B cell (primary cell): ENCODE data around the gene CAB39L.

Experiments
- EZH2 ChIP-seq: IDR thresholded peaks from 2 replicates; pipeline ENCODE4 v1.6.1; 2012; ENCODE audit warnings: borderline replicate concordance, low read depth, mild to moderate bottlenecking, moderate library complexity, low read length; ENCODE audit not compliant: insufficient read depth, poor library complexity, severe bottlenecking
- TF ChIP-seq, protein P1 (sequence below): fragments of 200-600 bp; IDR thresholded peaks from one replicate; pipeline ENCODE4 v1.8.0; 2022; ENCODE audit warnings: antibody characterized with exemption, mild to moderate bottlenecking

DNA sequence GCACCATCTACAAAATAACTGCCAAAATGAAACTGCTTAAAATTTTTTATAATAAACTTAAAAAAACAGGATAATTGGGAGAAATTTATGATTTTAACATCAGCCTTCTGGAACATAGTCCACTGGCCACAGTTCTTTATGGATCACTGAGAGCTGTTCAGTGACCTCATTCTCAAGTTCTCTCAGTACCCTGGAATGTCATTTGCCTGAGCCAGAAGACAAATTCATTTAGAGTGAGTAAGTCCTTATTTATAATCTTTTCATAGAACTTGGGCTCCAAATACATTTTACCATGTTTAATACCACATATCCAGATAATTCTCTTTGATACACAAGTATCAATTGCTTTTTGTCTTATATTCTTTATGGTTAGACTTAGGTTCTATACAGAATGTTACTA, 87.6 kb downstream of the CAB39L start:
- TF ChIP-seq, protein P1, sequence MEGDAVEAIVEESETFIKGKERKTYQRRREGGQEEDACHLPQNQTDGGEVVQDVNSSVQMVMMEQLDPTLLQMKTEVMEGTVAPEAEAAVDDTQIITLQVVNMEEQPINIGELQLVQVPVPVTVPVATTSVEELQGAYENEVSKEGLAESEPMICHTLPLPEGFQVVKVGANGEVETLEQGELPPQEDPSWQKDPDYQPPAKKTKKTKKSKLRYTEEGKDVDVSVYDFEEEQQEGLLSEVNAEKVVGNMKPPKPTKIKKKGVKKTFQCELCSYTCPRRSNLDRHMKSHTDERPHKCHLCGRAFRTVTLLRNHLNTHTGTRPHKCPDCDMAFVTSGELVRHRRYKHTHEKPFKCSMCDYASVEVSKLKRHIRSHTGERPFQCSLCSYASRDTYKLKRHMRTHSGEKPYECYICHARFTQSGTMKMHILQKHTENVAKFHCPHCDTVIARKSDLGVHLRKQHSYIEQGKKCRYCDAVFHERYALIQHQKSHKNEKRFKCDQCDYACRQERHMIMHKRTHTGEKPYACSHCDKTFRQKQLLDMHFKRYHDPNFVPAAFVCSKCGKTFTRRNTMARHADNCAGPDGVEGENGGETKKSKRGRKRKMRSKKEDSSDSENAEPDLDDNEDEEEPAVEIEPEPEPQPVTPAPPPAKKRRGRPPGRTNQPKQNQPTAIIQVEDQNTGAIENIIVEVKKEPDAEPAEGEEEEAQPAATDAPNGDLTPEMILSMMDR: no peak
- TF ChIP-seq EZH2: no peak
